HEK293T (cell line): ENCODE data around the gene RAB3IL1.

Experiments
- ARNT ChIP-seq: fragments of 450-650 bp; IDR thresholded peaks from 2 replicates; pipeline ENCODE4 v1.6.1; 2017; ENCODE audit warnings: mild to moderate bottlenecking
- BHLHE40 ChIP-seq: fragments of 450-650 bp; IDR thresholded peaks from 2 replicates; pipeline ENCODE4 v1.6.1; 2016; ENCODE audit warnings: mild to moderate bottlenecking, moderate library complexity, borderline replicate concordance
- CTBP1 ChIP-seq: fragments of 450-650 bp; IDR thresholded peaks from 2 replicates; pipeline ENCODE4 v1.6.1; 2016; ENCODE audit warnings: borderline replicate concordance
- FOXA1 ChIP-seq: fragments of 450-650 bp; IDR thresholded peaks from 2 replicates; pipeline ENCODE4 v1.6.1; 2016; ENCODE audit warnings: mild to moderate bottlenecking
- FOXK2 ChIP-seq: fragments of 450-650 bp; IDR thresholded peaks from 2 replicates; pipeline ENCODE4 v1.6.1; 2016; ENCODE audit warnings: mild to moderate bottlenecking
- FOXM1 ChIP-seq: fragments of 450-650 bp; IDR thresholded peaks from 2 replicates; pipeline ENCODE4 v1.6.1; 2017; ENCODE audit warnings: mild to moderate bottlenecking, borderline replicate concordance
- HDGF ChIP-seq: fragments of 450-650 bp; IDR thresholded peaks from 2 replicates; pipeline ENCODE4 v1.6.1; 2017; ENCODE audit warnings: antibody characterized with exemption, borderline replicate concordance
- L3MBTL2 ChIP-seq: fragments of 450-650 bp; conservative IDR thresholded peaks from 2 replicates; pipeline ENCODE4 v1.6.1; 2016; ENCODE audit warnings: mild to moderate bottlenecking
- NFRKB ChIP-seq: fragments of 450-650 bp; IDR thresholded peaks from 2 replicates; pipeline ENCODE4 v1.6.1; 2016; ENCODE audit warnings: mild to moderate bottlenecking, moderate library complexity
- SP1 ChIP-seq: fragments of 450-650 bp; IDR thresholded peaks from 2 replicates; pipeline ENCODE4 v1.6.1; 2017
- SUZ12 ChIP-seq: fragments of 450-650 bp; IDR thresholded peaks from 2 replicates; pipeline ENCODE4 v1.6.1; 2016; ENCODE audit warnings: mild to moderate bottlenecking
- TARDBP ChIP-seq: fragments of 450-650 bp; IDR thresholded peaks from 2 replicates; pipeline ENCODE4 v1.6.1; 2016
- TF ChIP-seq, protein P1 (sequence below): fragments of 450-650 bp; IDR thresholded peaks from 2 replicates; pipeline ENCODE4 v1.6.1; 2016

DNA sequence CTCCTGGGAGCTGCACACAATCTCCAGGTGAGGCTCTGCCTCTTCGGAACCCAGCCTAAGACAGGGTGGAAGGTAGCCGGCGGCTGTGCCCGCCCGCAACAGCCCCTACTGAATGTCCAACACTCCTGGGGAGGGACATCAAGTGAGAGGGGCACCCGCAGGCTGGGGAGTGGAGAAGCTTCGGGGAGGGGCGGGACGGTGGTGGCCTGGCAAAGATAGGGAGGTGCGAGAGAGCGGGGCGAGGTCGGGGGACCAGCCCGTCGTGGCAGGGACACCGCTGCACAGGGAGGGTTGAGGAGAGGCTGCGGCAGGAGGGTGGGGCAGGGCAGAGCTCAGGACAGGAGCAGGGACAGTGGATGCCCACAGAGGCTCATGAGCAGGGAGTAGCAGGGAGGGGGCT lies 17.1 kb downstream of the RAB3IL1 start:
- no peak for TF ChIP-seq BHLHE40
- TF ChIP-seq ARNT, result no peak
- TF ChIP-seq SP1, result no peak
- TF ChIP-seq L3MBTL2, result no peak
- no peak for TF ChIP-seq FOXM1
- no peak for TF ChIP-seq NFRKB
- no peak for TF ChIP-seq SUZ12
- no peak for TF ChIP-seq TARDBP
- no peak for TF ChIP-seq CTBP1
- TF ChIP-seq FOXA1, result no peak
- TF ChIP-seq FOXK2, result no peak
- TF ChIP-seq, protein P1, sequence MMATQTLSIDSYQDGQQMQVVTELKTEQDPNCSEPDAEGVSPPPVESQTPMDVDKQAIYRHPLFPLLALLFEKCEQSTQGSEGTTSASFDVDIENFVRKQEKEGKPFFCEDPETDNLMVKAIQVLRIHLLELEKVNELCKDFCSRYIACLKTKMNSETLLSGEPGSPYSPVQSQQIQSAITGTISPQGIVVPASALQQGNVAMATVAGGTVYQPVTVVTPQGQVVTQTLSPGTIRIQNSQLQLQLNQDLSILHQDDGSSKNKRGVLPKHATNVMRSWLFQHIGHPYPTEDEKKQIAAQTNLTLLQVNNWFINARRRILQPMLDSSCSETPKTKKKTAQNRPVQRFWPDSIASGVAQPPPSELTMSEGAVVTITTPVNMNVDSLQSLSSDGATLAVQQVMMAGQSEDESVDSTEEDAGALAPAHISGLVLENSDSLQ, result no peak
- TF ChIP-seq HDGF, result no peak
